Measurements from ENCODE around the gene DGKI. TPM values are rescaled to one million over a fixed set of nuclear protein-coding genes. Genes with fewer than 3 reads are reported as not detected.
"Not testable (repeated sequence)": the region's sequence is repeated elsewhere in the genome, so short reads cannot be mapped to it uniquely, and the experiment has no call there.

The DGKI gene
- total RNA-seq, 1 experiment from 2014 or later, result 3.1 TPM

- DNase-seq (ENCODE audit: low read depth, low spot score), result no peak
- in situ Hi-C loops (cut with HindIII; ENCODE audit: low pct_unique_long_range_greater_than_20kb, low sequenced_read_pairs), result no loop called here
Measured at GRCh38 chr7:137727413-137727812, 119.4 kb downstream of the DGKI start.

GRCh38 chr7:137718355-137718754, 128.4 kb downstream of the DGKI start:
- in situ Hi-C loops (cut with HindIII; ENCODE audit: low pct_unique_long_range_greater_than_20kb, low sequenced_read_pairs), result no loop called here
- peak; percentile 26 for DNase-seq (ENCODE audit: low read depth, low spot score)

GRCh38 chr7:137717811-137718271, 128.9 kb downstream of the DGKI start:
- peak; percentile 98 for DNase-seq (ENCODE audit: low read depth, low spot score)
- in situ Hi-C loops (cut with HindIII; ENCODE audit: low pct_unique_long_range_greater_than_20kb, low sequenced_read_pairs), result no loop called here

GRCh38 chr7:137717045-137717444, 129.7 kb downstream of the DGKI start:
- in situ Hi-C loops (cut with HindIII; ENCODE audit: low pct_unique_long_range_greater_than_20kb, low sequenced_read_pairs), result no loop called here
- DNase-seq (ENCODE audit: low read depth, low spot score), result peak; percentile 27

GRCh38 chr7:137716061-137716460, 130.7 kb downstream of the DGKI start:
- in situ Hi-C loops (cut with HindIII; ENCODE audit: low pct_unique_long_range_greater_than_20kb, low sequenced_read_pairs), result no loop called here
- peak; percentile 68 for DNase-seq (ENCODE audit: low read depth, low spot score)

GRCh38 chr7:137715533-137715932, 131.2 kb downstream of the DGKI start:
- in situ Hi-C loops (cut with HindIII; ENCODE audit: low pct_unique_long_range_greater_than_20kb, low sequenced_read_pairs), result no loop called here
- DNase-seq (ENCODE audit: low read depth, low spot score), result no peak

GRCh38 chr7:137715121-137715520, 131.7 kb downstream of the DGKI start:
- in situ Hi-C loops (cut with HindIII; ENCODE audit: low pct_unique_long_range_greater_than_20kb, low sequenced_read_pairs), result no loop called here
- no peak for DNase-seq (ENCODE audit: low read depth, low spot score)

- DNase-seq (ENCODE audit: low read depth, low spot score); in situ Hi-C loops (cut with HindIII; ENCODE audit: low pct_unique_long_range_greater_than_20kb, low sequenced_read_pairs): not testable (repeated sequence)
Measured at GRCh38 chr7:137706330-137706729, 140.4 kb downstream of the DGKI start.

- no peak for DNase-seq (ENCODE audit: low read depth, low spot score)
- in situ Hi-C loops (cut with HindIII; ENCODE audit: low pct_unique_long_range_greater_than_20kb, low sequenced_read_pairs), result no loop called here
Measured at GRCh38 chr7:137704723-137705122, 142.1 kb downstream of the DGKI start.

GRCh38 chr7:137703291-137704010, 143.3 kb downstream of the DGKI start:
- in situ Hi-C loops (cut with HindIII; ENCODE audit: low pct_unique_long_range_greater_than_20kb, low sequenced_read_pairs), result no loop called here
- no peak for DNase-seq (ENCODE audit: low read depth, low spot score)

- no peak for DNase-seq (ENCODE audit: low read depth, low spot score)
- in situ Hi-C loops (cut with HindIII; ENCODE audit: low pct_unique_long_range_greater_than_20kb, low sequenced_read_pairs), result no loop called here
Measured at GRCh38 chr7:137696988-137697387, 149.8 kb downstream of the DGKI start.

- no peak for DNase-seq (ENCODE audit: low read depth, low spot score)
Measured at GRCh38 chr7:137696376-137696775, 150.4 kb downstream of the DGKI start.

GRCh38 chr7:137695942-137696341, 150.8 kb downstream of the DGKI start:
- in situ Hi-C loops (cut with HindIII; ENCODE audit: low pct_unique_long_range_greater_than_20kb, low sequenced_read_pairs), result no loop called here

More at GRCh38 chr7:137696376-137696775, 150.4 kb downstream of the DGKI start:
- in situ Hi-C loops (cut with HindIII; ENCODE audit: low pct_unique_long_range_greater_than_20kb, low sequenced_read_pairs), result no loop called here

GRCh38 chr7:137695494-137695893, 151.3 kb downstream of the DGKI start:
- in situ Hi-C loops (cut with HindIII; ENCODE audit: low pct_unique_long_range_greater_than_20kb, low sequenced_read_pairs), result no loop called here
- DNase-seq (ENCODE audit: low read depth, low spot score), result no peak

More at GRCh38 chr7:137695942-137696341, 150.8 kb downstream of the DGKI start:
- DNase-seq (ENCODE audit: low read depth, low spot score), result peak; percentile 65

- in situ Hi-C loops (cut with HindIII; ENCODE audit: low pct_unique_long_range_greater_than_20kb, low sequenced_read_pairs), result no loop called here
Measured at GRCh38 chr7:137694405-137694804, 152.4 kb downstream of the DGKI start.

GRCh38 chr7:137692399-137692798, 154.4 kb downstream of the DGKI start:
- in situ Hi-C loops (cut with HindIII; ENCODE audit: low pct_unique_long_range_greater_than_20kb, low sequenced_read_pairs), result no loop called here
- DNase-seq (ENCODE audit: low read depth, low spot score), result no peak

More at GRCh38 chr7:137694405-137694804, 152.4 kb downstream of the DGKI start:
- DNase-seq (ENCODE audit: low read depth, low spot score), result no peak

GRCh38 chr7:137691566-137691965, 155.2 kb downstream of the DGKI start:
- in situ Hi-C loops (cut with HindIII; ENCODE audit: low pct_unique_long_range_greater_than_20kb, low sequenced_read_pairs), result no loop called here

GRCh38 chr7:137690635-137691034, 156.1 kb downstream of the DGKI start:
- in situ Hi-C loops (cut with HindIII; ENCODE audit: low pct_unique_long_range_greater_than_20kb, low sequenced_read_pairs), result no loop called here
- DNase-seq (ENCODE audit: low read depth, low spot score), result no peak

More at GRCh38 chr7:137691566-137691965, 155.2 kb downstream of the DGKI start:
- no peak for DNase-seq (ENCODE audit: low read depth, low spot score)

GRCh38 chr7:137689761-137690160, 157.0 kb downstream of the DGKI start:
- in situ Hi-C loops (cut with HindIII; ENCODE audit: low pct_unique_long_range_greater_than_20kb, low sequenced_read_pairs), result no loop called here

More at GRCh38 chr7:137689761-137690160, 157.0 kb downstream of the DGKI start:
- DNase-seq (ENCODE audit: low read depth, low spot score), result no peak

Data from SK-MEL-5 (cell line).